AG10803 (cell line): Measurements from ENCODE around the gene ADIRF.
"Not testable (repeated sequence)": the region's sequence is repeated elsewhere in the genome, so short reads cannot be mapped to it uniquely, and the experiment has no call there.

ENCODE experiments used
- DNase-seq: peaks from one replicate; pipeline ENCODE4 v3.0.0; 2010; ENCODE audit warnings: low read depth
- H3K4me3 ChIP-seq: 2 replicates; pipeline ENCODE4 v1.5.1; 2011; ENCODE audit warnings: mild to moderate bottlenecking, low read length, control low read depth
- TF ChIP-seq, protein P1 (sequence below): conservative IDR thresholded peaks from 2 replicates; pipeline ENCODE4 v1.5.1; 2011; ENCODE audit warnings: mild to moderate bottlenecking, low read length, control low read depth, inconsistent platforms

Gene ADIRF

DNA sequence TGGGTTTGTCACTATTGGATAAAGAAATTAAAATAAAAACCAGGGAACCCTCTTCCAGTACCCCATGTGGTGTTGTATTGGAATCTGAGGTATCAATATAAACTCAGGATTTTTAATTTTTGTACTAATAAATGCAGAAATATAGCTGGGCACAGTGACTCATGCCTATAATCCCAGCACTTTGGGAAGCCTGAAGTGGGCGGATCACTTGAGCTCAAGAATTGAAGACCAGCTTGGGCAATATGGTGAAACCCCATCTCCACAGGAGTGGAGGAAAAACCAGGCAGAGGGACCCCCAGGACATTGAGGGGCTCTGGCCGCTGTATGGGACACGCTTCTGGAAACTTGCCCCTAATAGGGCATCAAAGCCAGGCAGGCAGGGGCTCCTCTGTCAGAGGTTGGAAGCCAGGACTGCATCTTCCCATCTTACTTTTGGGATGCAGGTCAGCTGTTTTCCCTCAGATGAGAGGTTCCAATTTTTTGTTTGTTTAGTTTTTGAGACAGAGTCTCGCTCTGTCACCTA, 11.1 kb downstream of the ADIRF start:
- TF ChIP-seq, protein P1, sequence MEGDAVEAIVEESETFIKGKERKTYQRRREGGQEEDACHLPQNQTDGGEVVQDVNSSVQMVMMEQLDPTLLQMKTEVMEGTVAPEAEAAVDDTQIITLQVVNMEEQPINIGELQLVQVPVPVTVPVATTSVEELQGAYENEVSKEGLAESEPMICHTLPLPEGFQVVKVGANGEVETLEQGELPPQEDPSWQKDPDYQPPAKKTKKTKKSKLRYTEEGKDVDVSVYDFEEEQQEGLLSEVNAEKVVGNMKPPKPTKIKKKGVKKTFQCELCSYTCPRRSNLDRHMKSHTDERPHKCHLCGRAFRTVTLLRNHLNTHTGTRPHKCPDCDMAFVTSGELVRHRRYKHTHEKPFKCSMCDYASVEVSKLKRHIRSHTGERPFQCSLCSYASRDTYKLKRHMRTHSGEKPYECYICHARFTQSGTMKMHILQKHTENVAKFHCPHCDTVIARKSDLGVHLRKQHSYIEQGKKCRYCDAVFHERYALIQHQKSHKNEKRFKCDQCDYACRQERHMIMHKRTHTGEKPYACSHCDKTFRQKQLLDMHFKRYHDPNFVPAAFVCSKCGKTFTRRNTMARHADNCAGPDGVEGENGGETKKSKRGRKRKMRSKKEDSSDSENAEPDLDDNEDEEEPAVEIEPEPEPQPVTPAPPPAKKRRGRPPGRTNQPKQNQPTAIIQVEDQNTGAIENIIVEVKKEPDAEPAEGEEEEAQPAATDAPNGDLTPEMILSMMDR, result no peak
- H3K4me3 ChIP-seq, result no peak overlapping the region
- no peak for DNase-seq

DNA sequence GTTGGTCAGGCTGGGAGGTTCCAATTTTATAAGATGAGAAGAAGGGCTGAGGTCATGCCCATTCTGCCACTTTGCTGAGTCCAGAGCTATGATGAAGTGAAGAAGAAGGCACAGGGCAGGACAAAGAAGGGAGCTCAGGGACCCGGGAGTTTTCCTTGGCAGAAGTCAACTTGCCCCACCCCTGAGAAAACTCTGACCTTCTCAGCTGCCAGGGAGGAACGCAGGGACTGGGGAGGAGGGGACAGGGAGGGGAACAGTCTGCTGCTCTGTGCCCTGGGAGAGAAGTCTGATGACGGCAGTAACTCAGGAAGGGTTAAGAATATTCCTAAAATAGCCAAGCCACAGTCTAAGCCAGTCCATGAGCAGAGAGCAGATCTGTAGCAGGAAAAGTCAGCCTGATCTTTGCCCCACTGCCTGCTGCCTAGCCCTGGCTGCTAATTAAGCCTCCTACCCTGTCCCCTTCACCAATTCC, 11.7 kb downstream of the ADIRF start:
- TF ChIP-seq, protein P1, result no peak
- peak; percentile 39 for DNase-seq
- no peak overlapping the region for H3K4me3 ChIP-seq

DNA sequence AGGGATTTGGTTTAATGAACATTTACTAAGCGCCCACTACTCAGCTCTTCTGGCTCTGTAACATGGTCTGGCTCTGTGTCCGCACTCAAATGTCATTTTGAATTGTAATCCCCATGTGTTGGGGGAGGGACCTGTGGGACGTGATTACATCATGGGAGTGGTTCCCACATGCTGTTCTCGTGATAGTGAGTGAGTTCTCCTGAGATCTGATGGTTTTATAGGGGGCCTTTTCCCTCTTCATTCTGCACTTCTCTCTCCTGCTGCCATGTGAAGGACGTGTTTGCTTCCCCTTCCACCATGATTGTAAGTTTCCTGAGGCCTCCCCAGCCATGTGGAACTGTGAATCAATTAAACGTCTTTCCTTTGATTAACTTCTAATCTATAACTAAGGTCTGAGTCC, 12.7 kb downstream of the ADIRF start:
- H3K4me3 ChIP-seq, DNase-seq: not testable (repeated sequence)

DNA sequence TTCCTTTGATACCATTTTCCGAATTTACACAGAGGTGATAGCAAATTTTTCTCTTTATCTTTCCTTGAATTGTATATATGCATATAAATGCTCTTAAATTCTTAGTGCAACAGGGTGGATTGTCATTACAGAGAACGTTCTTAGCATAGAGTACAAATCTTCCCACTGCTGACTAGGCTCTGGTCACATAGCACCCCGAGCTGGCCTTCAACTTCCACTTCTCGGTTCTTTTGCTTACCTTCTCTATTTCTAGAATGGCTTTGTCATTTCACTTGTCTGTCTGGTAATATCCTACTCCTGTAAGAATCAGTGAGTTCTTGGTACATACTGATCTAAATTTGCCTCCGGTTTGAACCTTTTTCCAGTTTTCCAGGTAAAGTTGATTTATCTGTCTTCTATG, 13.4 kb downstream of the ADIRF start:
- TF ChIP-seq, protein P1, result no peak
- no peak for DNase-seq
- no peak overlapping the region for H3K4me3 ChIP-seq

DNA sequence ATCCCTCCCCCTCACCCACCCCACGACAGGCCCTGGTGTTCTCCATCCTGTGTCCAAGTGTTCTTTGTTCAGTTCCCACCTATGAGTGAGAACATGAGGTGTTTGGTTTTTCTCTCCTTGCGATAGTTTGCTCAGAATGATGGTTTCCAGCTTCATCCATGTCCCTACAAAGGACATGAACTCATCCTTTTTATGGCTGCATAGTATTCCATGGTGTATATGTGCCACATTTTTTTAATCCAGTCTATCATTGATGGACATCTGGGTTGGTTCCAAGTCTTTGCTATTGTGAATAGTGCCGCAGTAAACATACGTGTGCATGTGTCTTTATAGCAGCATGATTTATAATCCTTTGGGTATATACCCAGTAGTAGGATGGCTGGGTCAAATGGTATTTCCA, 16.2 kb downstream of the ADIRF start:
- not testable (repeated sequence) for H3K4me3 ChIP-seq, DNase-seq

DNA sequence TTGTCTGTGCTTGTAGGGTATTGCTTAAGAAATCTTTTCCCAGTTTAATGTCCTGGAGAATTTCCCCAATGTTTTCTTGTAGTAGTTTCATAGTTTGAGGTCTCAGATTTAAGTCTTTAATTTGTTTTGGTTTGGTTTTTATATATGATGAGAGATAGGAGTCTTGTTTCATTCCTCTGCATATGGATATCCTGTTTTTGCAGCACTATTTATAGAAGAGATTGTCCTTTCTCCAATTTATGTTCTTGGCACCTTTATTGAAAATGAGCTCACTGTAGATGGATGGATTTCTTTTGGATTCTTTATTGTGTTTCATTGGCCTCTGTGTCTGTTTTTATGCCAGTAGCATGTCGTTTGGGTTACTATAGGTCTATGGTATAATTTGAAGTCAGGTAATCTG, 20.2 kb downstream of the ADIRF start:
- H3K4me3 ChIP-seq, result no peak overlapping the region
- DNase-seq, result no peak
- TF ChIP-seq, protein P1, result no peak

DNA sequence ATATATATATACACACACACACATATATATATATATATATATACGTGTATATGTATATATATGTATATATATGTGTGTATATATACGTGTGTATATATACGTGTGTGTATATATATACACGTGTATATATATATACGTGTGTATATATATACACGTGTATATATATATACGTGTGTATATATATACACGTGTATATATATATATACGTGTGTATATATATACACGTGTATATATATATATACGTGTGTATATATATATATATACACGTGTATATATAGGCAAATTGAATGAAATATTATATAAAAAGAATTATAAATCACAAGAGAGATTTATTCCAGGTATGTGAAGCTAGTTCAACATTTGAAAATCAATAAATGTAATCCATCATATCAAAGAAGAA, 23.1 kb downstream of the ADIRF start:
- not testable (repeated sequence) for DNase-seq, H3K4me3 ChIP-seq

DNA sequence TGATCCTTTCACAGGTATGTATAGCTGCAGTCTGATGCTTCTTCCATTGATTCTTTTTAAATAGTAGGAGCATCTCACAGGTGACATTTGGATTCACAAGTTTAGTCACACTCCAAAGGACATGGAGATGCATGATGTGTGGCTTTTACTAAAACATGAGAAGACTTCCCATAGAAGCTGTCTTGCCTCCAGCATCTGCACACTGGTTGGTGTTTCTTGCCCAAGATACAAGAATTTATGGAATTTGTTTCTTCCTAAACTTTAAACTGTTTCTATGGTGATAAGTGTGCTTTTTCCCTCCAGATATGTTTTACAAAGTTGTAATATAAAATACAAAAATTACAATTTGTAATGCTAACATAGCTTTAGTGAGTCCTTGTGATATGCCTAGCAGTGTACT, 24.2 kb downstream of the ADIRF start:
- peak; percentile 65 for DNase-seq
- no peak overlapping the region for H3K4me3 ChIP-seq
- TF ChIP-seq, protein P1, result no peak

DNA sequence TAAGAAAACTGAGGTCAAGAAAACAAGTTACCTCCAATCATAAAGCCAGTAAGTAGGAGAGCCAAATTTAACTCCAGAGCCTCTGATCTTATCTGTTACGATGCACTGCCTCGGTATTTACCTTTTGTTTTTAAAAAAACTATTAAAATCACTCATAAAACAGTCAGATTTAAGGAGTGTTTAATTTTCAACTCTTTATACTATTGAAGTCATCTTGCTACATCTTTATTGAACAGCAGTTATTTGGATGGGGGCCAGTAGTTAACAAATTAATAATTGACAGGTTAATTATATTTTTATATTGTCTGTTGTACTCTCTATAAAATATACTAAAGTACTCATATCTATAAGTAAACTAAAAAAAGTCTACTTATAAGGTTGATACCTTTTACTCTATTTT, 24.6 kb downstream of the ADIRF start:
- TF ChIP-seq, protein P1, result no peak
- DNase-seq, result no peak
- H3K4me3 ChIP-seq, result no peak overlapping the region

DNA sequence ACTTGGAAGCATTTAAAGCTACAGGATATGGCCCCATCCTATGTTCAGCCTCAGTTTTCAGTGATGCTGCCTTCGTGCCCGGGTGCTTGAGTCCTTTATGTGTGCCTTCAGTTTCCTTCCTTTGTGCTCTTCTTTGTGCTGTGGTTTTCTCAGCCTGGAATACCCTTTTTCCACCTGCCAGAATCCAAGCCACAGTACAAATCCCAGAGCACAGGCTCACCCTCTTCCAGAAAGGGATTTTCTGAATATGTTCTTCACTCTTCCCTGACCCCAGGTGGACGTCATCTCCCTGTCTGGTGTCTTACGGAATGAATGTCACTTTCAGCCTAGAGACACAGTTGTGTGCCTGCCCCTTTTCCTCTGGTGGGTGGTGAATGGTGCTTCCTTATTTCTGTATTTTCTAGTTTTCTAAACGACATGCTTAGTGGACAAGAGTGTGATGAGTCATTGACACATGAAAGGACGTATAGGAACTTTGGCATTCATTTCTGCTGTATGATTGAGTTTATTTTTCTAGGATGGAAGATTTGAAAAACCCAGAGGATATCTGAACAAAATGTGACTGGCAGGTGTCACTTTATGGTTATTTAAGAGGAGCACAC, 31.6 kb downstream of the ADIRF start:
- not testable (repeated sequence) for H3K4me3 ChIP-seq, DNase-seq
